GM12801 (cell line): ENCODE measurements around the gene GGTLC2.

Source experiments
- CTCF ChIP-seq: IDR thresholded peaks from one replicate; pipeline ENCODE4 v1.5.1; 2011; ENCODE audit warnings: control low read depth; ENCODE audit not compliant: insufficient read length; ENCODE audit errors: extremely low read depth

GGTLC2 gene

GRCh38 chr22:22605074-22605404 is 39.4 kb upstream of the GGTLC2 start:
- TF ChIP-seq CTCF = no peak

GRCh38 chr22:22609291-22609690 is 35.1 kb upstream of the GGTLC2 start:
- no peak for TF ChIP-seq CTCF

GRCh38 chr22:22612516-22612915 is 31.9 kb upstream of the GGTLC2 start:
- TF ChIP-seq CTCF = no peak

GRCh38 chr22:22614065-22614464 is 30.3 kb upstream of the GGTLC2 start:
- TF ChIP-seq CTCF = no peak

- TF ChIP-seq CTCF = no peak
Observed at GRCh38 chr22:22616636-22617035, 27.8 kb upstream of the GGTLC2 start.

GRCh38 chr22:22618448-22618847 is 26.0 kb upstream of the GGTLC2 start:
- no peak for TF ChIP-seq CTCF

GRCh38 chr22:22618923-22619322 is 25.5 kb upstream of the GGTLC2 start:
- no peak for TF ChIP-seq CTCF
